ENCODE measurements around the gene MAEA.
"Not testable (repeated sequence)": the region's sequence is repeated elsewhere in the genome, so short reads cannot be mapped to it uniquely, and the experiment has no call there.

The MAEA gene

GRCh38 chr4:1321486-1321885 is 31.8 kb downstream of the MAEA start:
- DNase-seq (ENCODE audit: low read depth in 2 of 2), result no peak

GRCh38 chr4:1321946-1322650 is 32.4 kb downstream of the MAEA start:
- no peak for DNase-seq (ENCODE audit: low read depth in 2 of 2)

- no peak for DNase-seq (ENCODE audit: low read depth in 2 of 2)
Measured at GRCh38 chr4:1323280-1323634, 33.6 kb downstream of the MAEA start.

GRCh38 chr4:1323635-1324442 is 34.1 kb downstream of the MAEA start:
- no peak for DNase-seq (ENCODE audit: low read depth in 2 of 2)

- not testable (repeated sequence) for DNase-seq (ENCODE audit: low read depth in 2 of 2)
Measured at GRCh38 chr4:1324443-1325175, 34.9 kb downstream of the MAEA start.

GRCh38 chr4:1325176-1325480 is 35.4 kb downstream of the MAEA start:
- no peak for DNase-seq (ENCODE audit: low read depth in 2 of 2)

- DNase-seq (ENCODE audit: low read depth in 2 of 2), result no peak
Measured at GRCh38 chr4:1325681-1326635, 36.3 kb downstream of the MAEA start.

GRCh38 chr4:1326751-1327525 is 37.2 kb downstream of the MAEA start:
- no peak for DNase-seq (ENCODE audit: low read depth in 2 of 2)

- no peak for DNase-seq (ENCODE audit: low read depth in 2 of 2)
Measured at GRCh38 chr4:1327526-1328266, 38.0 kb downstream of the MAEA start.

GRCh38 chr4:1328267-1329155 is 38.8 kb downstream of the MAEA start:
- no peak for DNase-seq (ENCODE audit: low read depth in 2 of 2)

- DNase-seq (ENCODE audit: low read depth in 2 of 2), result no peak
Measured at GRCh38 chr4:1329408-1330371, 40.0 kb downstream of the MAEA start.

GRCh38 chr4:1330761-1331590 is 41.3 kb downstream of the MAEA start:
- peak; percentile 37 to 46 for DNase-seq (ENCODE audit: low read depth in 2 of 2)

- no peak for DNase-seq (ENCODE audit: low read depth in 2 of 2)
Measured at GRCh38 chr4:1331591-1332353, 42.1 kb downstream of the MAEA start.

GRCh38 chr4:1332686-1333085 is 43.0 kb downstream of the MAEA start:
- no peak for DNase-seq (ENCODE audit: low read depth in 2 of 2)

- DNase-seq (ENCODE audit: low read depth in 2 of 2), result no peak
Measured at GRCh38 chr4:1333256-1333655, 43.6 kb downstream of the MAEA start.

GRCh38 chr4:1333851-1334578 is 44.3 kb downstream of the MAEA start:
- DNase-seq (ENCODE audit: low read depth in 2 of 2), result not testable (repeated sequence)

All from stimulated activated CD8-positive, alpha-beta memory T cell treated with anti-CD3 and anti-CD28 coated beads, Interleukin-2, amount 100 ng/mL, for 48 hours (primary cell).